GM19351 (cell line): Measurements from ENCODE around the gene ABHD18.
A peak's percentile ranks its signal among the peaks of the same experiment; 100 is the strongest.
"Not testable (repeated sequence)": the region's sequence is repeated elsewhere in the genome, so short reads cannot be mapped to it uniquely, and the experiment has no call there.

ENCODE experiments used
- ATAC-seq: cut with Tn5 transposase; IDR thresholded peaks from one replicate; pipeline ENCODE4 v1.9.1; 2021; ENCODE audit warnings: mild to moderate bottlenecking, moderate library complexity; ENCODE audit not compliant: unreplicated experiment

Gene ABHD18

GRCh38 chr4:127965062-127965802 is at the start of gene ABHD18, which contains the start of gene MFSD8:
Gene ABHD18, plus strand, starts transcription at chr4:127965406. Its CDS starts 17,550 bp downstream, at chr4:127982956.
Gene MFSD8, minus strand, starts transcription at chr4:127965173. Its CDS starts 40 bp downstream, at chr4:127965133.
- ATAC-seq: peak; percentile 91

GRCh38 chr4:127916512-127916911 is 48.7 kb upstream of the ABHD18 start:
- no peak for ATAC-seq

GRCh38 chr4:127917151-127917550 is 48.1 kb upstream of the ABHD18 start:
- no peak for ATAC-seq

- no peak for ATAC-seq
Observed at GRCh38 chr4:127920521-127920920, 44.7 kb upstream of the ABHD18 start.

GRCh38 chr4:127922226-127922625 is 43.0 kb upstream of the ABHD18 start:
- no peak for ATAC-seq

GRCh38 chr4:127925720-127926119 is 39.5 kb upstream of the ABHD18 start:
- not testable (repeated sequence) for ATAC-seq

- no peak for ATAC-seq
Observed at GRCh38 chr4:127930175-127930574, 35.0 kb upstream of the ABHD18 start.

- ATAC-seq: not testable (repeated sequence)
Observed at GRCh38 chr4:127931836-127932235, 33.4 kb upstream of the ABHD18 start.

GRCh38 chr4:127936974-127937373 is 28.2 kb upstream of the ABHD18 start:
- ATAC-seq: no peak

- no peak for ATAC-seq
Observed at GRCh38 chr4:127957105-127957504, 8.1 kb upstream of the ABHD18 start.

GRCh38 chr4:127959794-127960193 is 5.4 kb upstream of the ABHD18 start:
- no peak for ATAC-seq

- not testable (repeated sequence) for ATAC-seq
Observed at GRCh38 chr4:127963633-127964398, 1.4 kb upstream of the ABHD18 start.

- ATAC-seq: peak; percentile 17
Observed at GRCh38 chr4:127964426-127965061, 662 bp upstream of the ABHD18 start.

GRCh38 chr4:127965803-127966175 is 583 bp downstream of the ABHD18 start:
- peak; percentile 45 for ATAC-seq

GRCh38 chr4:127967141-127967775 is 2.1 kb downstream of the ABHD18 start:
- ATAC-seq: no peak

- no peak for ATAC-seq
Observed at GRCh38 chr4:127968586-127968985, 3.4 kb downstream of the ABHD18 start.

- ATAC-seq: not testable (repeated sequence)
Observed at GRCh38 chr4:127970925-127971324, 5.7 kb downstream of the ABHD18 start.

- ATAC-seq: no peak
Observed at GRCh38 chr4:127975121-127975770, 10.0 kb downstream of the ABHD18 start.

GRCh38 chr4:127978930-127979329 is 13.7 kb downstream of the ABHD18 start:
- ATAC-seq: no peak

GRCh38 chr4:127982445-127982844 is 17.2 kb downstream of the ABHD18 start:
- ATAC-seq: no peak

GRCh38 chr4:127985989-127986388 is 20.8 kb downstream of the ABHD18 start:
- no peak for ATAC-seq
